ENCODE measurements around the gene HPSE2.
"Not testable (repeated sequence)": the region's sequence is repeated elsewhere in the genome, so short reads cannot be mapped to it uniquely, and the experiment has no call there.

Gene HPSE2

DNA sequence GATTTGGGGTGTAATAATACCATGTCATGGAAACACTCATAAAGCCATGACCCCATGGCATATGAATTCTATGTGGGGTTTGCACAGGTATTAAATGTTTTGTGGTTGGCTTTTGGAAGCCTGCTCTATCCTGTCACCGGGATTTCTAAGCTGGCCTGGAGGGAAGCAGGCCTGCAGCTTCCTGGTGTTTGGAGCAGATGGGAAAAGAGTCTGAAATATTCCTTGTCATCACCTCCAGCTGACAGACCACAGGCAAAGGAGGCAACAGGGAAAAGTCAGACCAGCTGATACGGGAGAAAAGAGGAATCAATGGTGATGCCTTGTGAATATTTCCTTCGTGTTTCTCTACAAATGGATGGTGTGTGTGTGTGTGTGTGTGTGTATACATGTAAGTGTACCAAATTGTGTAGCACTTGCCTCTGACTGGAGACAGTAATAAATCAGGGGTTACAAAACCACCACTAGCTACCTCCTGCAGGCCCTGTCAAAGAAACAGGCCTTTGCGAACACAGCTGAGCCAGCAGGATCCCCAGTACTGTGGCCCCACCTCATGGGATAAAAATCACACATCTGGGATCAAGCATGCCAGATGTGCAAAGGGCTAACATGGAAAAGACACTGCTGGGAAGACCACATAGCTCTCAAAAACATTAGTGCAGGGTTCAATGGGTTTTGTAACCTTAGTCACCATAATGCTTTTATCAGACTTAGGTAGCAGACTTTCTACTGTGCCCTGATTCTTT, 668.1 kb downstream of the HPSE2 start:
- DNase-seq (ENCODE audit: low read depth in 2 of 2) = no peak

DNA sequence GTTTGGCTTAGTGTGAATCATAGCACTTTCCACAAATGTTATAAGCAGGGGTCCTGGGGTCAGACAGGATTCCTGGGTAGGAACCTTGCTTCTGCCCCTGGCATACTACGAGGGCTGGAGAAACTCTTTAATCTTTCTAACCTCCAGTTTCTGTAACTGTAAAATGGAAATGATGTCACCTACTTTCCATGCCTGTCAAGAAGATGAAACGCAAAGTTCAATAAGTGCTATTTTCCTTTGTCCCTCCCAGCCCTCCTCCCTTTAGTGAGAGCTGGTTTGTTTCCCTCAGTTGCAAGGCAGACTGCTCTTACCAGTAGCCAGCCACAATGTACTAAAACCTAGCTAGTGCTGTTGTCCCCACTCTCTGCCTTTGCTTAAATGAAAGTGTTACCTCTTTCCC, 671.8 kb downstream of the HPSE2 start:
- no peak for DNase-seq (ENCODE audit: low read depth in 2 of 2)

DNA sequence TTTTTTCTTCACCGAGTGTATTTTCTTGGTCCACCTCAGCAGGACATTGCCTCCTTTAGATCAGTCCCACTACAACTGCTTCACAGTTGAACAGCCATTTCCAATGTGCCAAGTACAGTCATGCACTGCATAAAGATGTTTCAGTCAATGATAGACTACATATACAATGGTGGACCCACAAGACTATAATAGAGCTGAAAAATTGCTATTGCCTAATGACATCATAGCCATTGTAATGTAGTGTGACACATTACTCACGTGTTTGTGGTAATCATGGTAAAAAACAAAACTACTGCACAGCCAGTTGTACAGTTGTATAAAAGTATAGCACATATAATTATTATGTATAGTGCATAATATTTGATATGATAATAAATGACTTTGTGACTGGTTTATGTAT, 675.1 kb downstream of the HPSE2 start:
- DNase-seq (ENCODE audit: low read depth in 2 of 2) = no peak

DNA sequence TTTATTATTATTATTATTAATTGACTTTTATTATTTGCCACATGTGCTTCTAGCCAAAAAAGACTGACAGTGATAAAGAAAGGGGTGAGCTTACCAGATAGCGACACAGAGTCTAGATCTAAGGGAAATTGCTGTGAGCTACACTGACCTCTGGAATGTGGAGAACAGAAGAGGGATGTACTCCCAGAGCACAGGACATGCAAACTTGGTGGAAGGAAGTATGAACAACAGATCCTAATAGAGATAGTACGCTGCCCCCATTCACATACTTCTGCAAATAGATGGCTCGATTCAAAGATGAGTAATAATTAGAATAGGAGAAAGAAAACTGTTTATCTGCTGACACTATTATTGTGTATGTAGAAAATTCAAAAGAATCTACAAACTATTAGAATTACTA, 679.6 kb downstream of the HPSE2 start:
- DNase-seq (ENCODE audit: low read depth in 2 of 2) = no peak

DNA sequence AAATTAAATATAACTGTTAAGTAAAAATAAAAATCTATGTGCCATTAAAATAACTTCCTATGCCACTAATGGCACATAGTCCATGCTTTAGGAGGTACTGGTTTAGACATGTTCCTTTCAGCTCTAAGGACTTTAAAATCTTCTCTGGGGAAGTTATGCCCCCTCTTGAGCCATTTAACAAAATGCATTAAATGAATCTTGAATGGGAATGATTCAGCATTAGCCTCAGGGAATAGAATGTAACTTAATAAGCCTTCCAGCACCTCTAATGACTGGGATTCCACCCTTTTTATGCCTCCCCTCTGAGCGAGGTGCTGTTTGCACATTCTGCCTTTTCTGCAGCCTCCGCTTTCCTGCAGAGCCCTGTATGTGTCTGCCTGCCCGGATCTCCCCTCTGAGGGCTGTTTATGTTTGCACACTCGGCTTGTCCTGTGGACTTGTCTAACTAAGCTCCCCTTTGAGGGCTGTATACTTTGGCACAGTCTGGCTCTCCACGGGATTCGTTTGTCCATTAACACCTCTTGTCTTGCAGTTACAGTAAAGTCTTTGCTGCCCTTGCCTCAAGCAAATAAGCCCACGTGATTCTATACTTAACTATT, 680.5 kb downstream of the HPSE2 start:
- DNase-seq (ENCODE audit: low read depth in 2 of 2) = no peak

DNA sequence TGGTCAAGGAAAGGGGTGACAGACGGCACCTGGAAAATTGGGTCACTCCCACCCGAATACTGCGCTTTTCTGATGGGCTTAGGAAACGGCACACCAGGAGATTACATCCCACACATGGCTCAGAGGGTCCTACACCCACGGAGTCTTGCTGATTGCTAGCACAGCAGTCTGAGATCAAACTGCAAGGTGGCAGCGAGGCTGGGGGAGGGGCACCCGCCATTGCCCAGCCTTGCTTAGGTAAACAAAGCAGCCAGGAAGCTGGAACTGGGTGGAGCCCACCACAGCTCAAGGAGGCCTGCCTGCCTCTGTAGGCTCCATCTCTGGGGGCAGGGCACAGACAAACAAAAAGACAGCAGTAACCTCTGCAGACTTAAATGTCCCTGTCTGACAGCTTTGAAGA, 694.1 kb downstream of the HPSE2 start:
- DNase-seq (ENCODE audit: low read depth in 2 of 2) = not testable (repeated sequence)

DNA sequence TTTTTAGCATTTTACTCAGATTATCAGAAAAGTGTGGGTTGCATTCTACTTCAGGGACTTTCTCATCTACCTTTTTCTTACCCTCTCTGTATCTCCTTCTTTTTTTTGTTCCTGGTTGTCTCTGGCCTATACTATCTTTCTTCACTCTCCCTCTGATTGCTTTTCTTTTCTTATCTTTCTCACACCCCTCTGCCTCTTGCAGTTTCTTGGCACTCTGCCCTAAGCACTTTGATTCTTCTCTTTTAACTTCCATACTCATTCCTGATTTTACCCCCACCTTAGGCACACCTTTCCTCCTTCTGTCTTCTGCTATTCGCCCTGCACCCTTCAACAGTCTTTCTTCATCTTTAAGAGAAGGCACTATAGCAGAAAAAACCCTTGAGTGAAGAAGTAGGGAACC, 696.1 kb downstream of the HPSE2 start:
- no peak for DNase-seq (ENCODE audit: low read depth in 2 of 2)

DNA sequence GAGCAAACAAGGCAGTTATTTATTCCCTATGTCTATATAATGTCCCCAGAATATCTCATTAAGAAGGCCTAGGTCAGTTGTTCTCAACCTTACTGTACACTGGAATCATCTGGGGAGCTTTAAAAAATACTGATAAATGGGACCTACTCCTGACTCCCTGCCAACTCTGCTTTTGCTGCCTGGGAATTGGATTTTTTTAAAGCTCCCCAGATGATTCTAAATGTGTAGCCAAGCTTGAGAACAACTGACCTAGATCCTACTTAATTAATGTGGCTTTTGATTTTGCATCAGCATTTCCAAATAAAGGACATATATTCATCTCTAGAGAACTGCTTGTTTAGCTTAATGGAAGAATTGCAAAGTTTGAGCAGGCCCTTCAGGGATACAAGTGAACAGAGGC, 697.2 kb downstream of the HPSE2 start:
- DNase-seq (ENCODE audit: low read depth in 2 of 2) = no peak

DNA sequence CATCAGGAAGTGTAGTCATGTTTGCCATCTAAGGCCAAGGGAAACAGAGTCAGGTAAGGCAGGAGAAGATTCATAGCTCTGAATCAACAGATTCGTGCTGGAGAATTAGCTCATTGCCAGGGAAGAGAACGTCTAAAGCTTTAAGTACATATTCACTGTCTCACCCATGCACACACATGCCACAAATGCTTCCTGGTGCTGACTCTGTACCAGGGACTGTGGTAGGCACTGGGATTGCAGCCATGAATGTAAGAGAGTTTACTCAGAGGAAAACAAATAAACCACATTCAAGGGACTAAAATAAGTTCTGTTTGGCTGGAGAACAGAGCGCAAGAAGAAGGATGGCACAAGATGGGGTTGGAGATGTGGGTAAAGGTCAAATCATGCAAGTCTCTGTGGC, 699.1 kb downstream of the HPSE2 start:
- no peak for DNase-seq (ENCODE audit: low read depth in 2 of 2)

DNA sequence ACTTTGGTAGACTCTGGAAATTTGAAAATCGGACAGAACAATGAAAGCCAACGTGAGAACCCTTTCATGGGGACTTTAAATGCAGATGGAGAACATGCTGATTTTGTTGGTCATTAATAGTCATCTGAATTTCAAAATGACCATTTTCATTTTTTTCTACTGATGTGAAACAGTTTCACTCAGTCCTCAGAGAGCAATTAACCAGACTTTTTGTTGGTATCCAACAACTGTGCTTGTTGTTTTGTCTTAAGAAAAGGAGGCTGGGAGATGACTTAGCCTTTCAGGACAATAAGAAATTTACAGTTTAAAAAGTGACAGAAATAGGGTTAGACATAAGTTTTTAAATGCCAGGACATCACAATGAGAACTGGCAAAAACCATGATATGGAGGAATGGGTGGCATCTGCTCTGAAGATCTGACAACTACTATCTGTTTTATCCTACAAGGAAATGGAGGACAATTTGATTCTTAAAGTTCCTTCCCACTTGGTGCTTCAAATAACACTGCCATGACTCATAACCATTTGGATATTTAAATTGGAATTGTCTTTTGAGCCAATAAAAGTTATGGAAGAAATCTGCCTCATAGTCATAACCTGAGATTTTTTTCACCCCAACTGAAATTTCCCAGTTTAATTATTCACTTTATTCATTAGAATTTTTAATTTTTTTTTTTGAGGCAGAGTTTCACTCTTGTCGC, 701.8 kb downstream of the HPSE2 start:
- DNase-seq (ENCODE audit: low read depth in 2 of 2) = no peak

DNA sequence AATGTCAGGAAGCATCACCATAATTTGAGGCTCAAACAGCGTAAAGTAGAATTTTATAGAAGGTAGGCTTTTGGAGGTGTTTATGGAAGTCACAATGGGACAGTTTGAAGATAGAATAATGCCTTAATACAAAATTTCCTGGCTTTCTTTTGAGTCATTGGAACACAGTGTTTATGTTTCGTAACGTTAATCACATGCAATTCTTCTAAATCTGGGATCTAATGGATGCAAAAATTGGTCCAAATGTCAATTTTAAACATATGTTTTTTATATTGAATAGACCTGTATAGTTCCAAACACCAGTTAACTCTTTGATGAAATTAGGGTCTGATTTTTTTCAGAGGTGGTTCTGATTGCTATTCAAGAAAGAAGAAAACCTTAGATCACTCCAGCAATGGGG, 702.4 kb downstream of the HPSE2 start:
- no peak for DNase-seq (ENCODE audit: low read depth in 2 of 2)

DNA sequence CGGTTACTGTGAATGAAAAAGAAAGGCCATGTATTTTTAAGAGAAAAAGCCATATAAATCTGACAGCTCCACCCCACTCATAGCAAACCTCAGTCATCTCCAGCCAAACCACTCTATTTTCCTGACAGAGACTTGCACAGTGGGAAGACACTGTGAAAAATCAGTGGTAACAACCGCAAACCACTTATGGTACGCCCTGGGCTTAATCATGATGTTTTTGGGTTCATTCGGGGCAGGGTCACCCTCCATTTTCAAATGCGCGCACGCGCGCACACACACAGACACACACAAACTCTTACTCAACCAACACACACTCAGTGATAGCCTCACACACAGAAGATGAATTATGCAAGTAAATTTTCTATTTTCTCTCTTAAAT, 706.9 kb downstream of the HPSE2 start:
- no peak for DNase-seq (ENCODE audit: low read depth in 2 of 2)

DNA sequence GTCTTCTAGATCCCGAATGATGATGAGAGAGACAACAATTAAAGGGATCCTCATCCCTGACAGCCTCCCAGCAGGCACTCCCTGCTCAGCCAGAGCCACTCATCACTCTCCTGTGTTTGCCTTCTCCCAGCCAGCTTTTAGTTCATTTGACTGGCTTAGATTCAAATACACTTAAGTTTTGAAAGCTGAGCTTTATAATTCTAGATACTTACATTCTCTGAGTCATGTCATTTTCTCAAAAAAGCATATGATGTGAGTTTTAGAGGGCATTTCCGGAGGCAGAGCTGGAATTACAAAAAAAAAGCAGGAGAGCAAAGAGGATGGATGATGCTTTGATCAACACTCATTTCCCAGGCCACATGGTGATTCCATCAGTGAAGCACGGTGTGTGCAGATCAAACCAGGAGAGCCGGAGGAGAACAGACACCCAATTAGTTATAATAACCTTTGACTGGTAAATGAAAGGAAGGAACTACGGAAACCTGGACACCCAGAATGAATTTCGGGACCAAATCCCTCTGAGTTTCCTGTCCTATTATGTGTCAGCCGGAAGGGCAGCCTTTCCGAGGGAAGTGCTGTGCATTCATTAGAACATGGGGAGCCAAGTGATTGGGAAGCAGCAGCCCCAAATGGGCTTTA, 707.4 kb downstream of the HPSE2 start:
- DNase-seq (ENCODE audit: low read depth in 2 of 2) = no peak

DNA sequence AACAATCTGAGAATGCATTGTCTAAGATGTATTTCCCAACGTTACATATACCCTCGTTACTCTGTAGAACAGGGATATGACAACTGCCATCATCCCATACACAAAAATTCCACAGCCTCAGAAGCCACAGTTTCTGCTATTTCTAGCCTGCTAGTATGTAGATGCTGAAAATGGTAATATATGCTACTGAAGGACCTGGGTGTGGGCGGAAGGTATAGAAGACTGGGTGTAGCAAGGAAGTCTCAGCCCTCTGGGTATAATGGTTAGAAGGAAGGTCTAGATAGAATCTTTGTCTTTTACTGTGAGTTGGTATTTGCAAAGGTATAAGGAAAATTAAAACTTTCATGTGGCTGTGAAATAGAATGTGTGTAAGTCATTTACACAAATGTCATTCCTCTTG, 709.7 kb downstream of the HPSE2 start:
- no peak for DNase-seq (ENCODE audit: low read depth in 2 of 2)

DNA sequence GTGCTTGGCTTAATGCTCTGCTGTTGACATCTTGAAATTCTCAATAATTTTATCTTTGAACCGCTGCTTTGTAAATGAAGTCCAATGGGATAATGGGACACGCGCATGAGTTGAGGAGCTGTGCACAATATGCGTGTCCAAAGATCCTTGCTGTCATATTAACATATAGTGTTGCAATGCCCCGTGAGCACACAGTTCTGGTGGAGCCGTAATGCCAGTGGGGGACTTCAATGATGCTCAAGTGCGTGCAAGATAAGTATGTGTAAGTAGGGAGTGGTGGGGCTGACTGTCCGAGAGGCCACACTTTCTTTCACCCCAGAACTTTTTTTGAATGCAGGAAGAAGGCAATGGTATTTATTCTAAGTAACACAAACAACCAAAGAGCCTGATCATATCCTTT, 711.5 kb downstream of the HPSE2 start:
- no peak for DNase-seq (ENCODE audit: low read depth in 2 of 2)

DNA sequence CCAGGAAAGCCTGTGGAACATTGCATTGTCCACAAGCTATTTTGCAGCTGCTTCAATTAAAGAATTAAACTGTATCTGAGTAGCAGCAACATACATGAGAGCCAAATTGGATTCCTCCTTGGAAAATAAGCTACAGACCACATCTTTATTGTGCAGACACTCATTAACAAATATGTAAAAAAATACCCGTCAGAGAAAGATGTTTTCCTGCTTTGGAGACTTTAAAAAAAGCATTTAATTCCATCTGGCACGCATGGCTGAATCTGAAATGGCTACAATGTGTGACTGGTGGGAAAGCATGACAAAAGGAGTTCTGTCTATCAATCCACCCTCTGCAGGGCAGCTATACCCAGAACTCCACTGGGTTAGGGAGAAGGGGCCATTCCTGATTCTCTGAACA, 715.8 kb downstream of the HPSE2 start:
- no peak for DNase-seq (ENCODE audit: low read depth in 2 of 2)

DNA sequence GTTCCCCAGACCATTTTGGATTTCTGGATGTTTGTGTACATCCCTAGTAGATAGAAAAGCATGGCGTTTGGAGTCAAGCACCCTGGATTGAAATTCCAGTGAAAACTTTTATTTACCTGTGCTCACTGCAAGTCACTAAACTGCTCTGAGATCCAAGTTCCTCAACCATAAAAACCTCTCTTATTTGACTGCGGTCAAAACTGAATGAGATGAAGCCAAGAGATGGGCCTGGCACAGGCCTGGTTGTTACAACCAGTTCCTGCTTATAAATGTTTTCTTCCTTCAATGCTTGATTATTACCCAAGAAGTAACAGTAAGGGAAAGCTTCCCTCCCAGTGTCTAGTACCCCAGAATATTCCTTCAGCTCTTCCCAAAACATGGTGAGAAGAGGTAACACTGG, 718.0 kb downstream of the HPSE2 start:
- no peak for DNase-seq (ENCODE audit: low read depth in 2 of 2)

DNA sequence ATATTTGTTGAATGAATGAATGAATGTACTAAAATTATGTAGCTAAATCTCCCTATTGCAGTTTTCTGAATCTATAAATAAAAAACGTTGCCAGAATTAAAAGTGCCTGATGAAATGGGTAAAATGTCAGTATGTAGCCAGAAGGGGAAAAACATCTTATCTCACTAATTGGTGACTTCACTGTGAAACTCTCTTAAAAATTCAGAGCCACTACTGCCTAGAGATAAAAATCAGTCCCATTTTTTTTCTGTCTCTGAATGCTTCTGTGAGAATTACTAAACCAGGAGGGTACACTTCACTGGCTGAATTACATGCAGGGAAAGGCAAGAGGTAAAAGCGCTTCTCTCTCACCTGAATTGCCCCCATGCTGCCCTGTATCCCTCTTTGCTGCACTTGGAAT, 719.3 kb downstream of the HPSE2 start:
- no peak for DNase-seq (ENCODE audit: low read depth in 2 of 2)

DNA sequence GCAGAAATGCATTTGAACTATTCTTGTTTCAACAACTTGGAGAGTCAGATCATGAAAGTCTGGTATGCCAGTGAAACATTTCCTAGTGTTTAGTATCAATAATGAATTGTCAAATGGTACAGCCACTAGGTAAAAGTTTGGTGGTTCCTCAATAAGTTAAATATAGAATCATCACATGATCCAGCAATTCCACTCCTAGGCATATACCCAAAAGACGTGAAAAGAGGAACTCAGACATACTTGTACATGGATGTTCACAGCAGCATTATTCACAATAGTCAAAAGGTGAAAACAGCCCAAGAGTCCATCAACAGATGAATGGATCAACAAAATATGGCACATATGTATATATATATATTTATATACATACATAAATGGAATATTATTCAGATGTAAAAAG, 721.9 kb downstream of the HPSE2 start:
- no peak for DNase-seq (ENCODE audit: low read depth in 2 of 2)

DNA sequence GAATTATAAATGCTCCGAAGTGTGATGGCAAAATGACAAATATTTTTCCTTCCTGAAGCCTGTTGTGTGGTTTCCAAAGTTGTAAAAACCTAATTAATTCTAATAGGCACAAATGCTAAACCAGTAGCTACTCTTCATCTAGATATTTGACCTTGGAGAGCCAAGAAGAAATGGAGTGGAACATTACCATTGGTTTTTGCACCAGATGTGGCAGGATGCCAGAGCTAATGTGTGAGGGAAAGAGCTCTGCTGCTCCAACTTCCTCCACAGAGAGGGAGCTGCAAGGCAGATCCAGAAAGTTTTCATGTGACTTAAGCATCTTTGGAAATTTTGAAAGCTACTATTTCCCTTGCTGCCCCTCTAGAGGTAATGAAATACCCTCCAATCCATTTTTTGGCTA, 723.8 kb downstream of the HPSE2 start:
- DNase-seq (ENCODE audit: low read depth in 2 of 2) = no peak

DNA sequence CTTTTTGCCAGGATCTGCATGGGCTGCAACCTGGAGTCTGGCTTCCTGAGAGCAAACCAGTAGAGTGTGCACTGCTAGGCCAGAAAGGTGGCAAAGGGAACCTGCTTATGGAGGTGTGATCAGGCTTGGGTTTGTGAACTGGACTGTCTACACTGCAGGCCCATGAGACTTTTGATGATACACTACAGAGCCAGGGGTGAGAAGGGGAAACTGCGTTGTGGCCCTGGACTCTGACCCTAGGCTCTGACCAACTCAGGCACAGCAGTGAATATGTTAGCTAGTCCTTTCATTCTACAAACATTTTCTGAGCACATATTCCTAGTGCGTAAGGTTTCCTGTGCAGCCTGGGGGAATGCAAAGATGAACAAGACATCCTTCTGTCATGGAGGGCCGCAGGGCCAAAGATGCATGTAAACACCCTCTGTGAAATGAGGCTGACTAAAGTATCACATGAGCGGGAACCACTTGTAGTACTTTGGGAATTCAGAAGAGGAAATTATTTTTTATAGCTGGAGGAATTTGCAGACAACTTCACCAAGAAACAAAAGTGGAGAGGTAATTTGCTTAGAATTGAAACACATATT, 725.1 kb downstream of the HPSE2 start:
- no peak for DNase-seq (ENCODE audit: low read depth in 2 of 2)

DNA sequence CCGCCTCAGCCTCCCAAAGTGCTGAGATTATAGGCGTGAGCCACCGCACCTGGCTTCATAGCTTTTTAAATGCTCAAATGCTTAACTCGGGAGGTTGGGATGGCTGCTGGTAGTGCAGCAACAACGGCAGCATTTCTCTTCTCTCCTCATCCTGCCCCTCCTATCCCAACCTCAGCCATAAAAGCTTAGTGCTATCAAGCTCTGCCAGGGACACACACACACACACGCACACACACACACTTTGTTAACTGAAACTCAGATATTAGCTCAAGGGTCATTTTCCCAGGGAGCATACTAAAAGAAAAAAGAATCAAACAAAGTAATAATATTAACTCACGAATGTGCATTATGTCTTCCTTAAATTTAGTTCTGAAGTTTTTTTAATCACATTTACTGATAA, 725.9 kb downstream of the HPSE2 start:
- no peak for DNase-seq (ENCODE audit: low read depth in 2 of 2)

DNA sequence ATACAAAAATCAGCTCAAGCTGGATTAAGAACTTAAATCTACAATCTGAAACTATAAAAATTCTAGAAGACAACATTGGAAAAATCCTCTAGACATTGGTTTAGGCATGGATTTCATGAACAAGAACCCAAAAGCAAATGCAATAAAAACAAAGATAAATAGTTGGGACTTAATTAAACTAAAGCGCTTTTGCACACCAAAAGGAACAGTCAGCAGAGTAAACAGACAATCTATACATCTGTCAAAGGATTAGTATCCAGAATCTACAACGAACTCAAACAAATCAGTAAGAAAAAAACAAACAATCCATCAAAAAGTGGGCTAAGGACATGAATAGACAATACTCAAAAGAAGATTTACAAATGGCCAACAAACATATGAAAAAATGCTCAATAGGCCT, 733.1 kb downstream of the HPSE2 start:
- not testable (repeated sequence) for DNase-seq (ENCODE audit: low read depth in 2 of 2)

Data from stimulated activated CD4-positive, alpha-beta T cell treated with anti-CD3 and anti-CD28 coated beads, Interleukin-4, amount 100 ng/mL, for 48 hours (primary cell).